ENCODE results near the gene MATCAP1.
A peak's percentile ranks its signal among the peaks of the same experiment; 100 is the strongest.

Gene MATCAP1

GRCh38 chr16:67166110-67166547 lies 17.6 kb downstream of the MATCAP1 start:
- DNase-seq (ENCODE audit: low read depth) = no peak
- H3K4me3 ChIP-seq (ENCODE audit: low read depth, low read length) = no peak overlapping the region
- no peak for TF ChIP-seq CTCF (IDR thresholded peaks at IDR 0.05; ENCODE audit: insufficient read depth, low read depth, low read length, missing control alignments)

GRCh38 chr16:67165121-67166078 lies 18.4 kb downstream of the MATCAP1 start:
- H3K4me3 ChIP-seq (ENCODE audit: low read depth, low read length) = no peak overlapping the region
- no peak for TF ChIP-seq CTCF (IDR thresholded peaks at IDR 0.05; ENCODE audit: insufficient read depth, low read depth, low read length, missing control alignments)
- no peak for DNase-seq (ENCODE audit: low read depth)

- no peak for DNase-seq (ENCODE audit: low read depth)
- no peak for TF ChIP-seq CTCF (IDR thresholded peaks at IDR 0.05; ENCODE audit: insufficient read depth, low read depth, low read length, missing control alignments)
- peak within 1 kb of the TSS; percentile 29; the same call in 1 of the 2 replicates for H3K4me3 ChIP-seq (ENCODE audit: low read depth, low read length)
These were observed 19.1 kb downstream of the MATCAP1 start, which contains the start of gene HSF4 for GRCh38 chr16:67164599-67165061. HSF4 (plus strand) TSS chr16:67164745; CDS start chr16:67164812, 67 bp downstream.

- TF ChIP-seq CTCF (IDR thresholded peaks at IDR 0.05; ENCODE audit: insufficient read depth, low read depth, low read length, missing control alignments) = no peak
- peak overlapping the region; percentile 29; the same call in 1 of the 2 replicates for H3K4me3 ChIP-seq (ENCODE audit: low read depth, low read length)
- DNase-seq (ENCODE audit: low read depth) = no peak
These were observed 19.7 kb downstream of the MATCAP1 start for GRCh38 chr16:67163999-67164558.

- peak overlapping the region; percentile 39 for H3K4me3 ChIP-seq (ENCODE audit: low read depth, low read length)
- peak; percentile 73 for DNase-seq (ENCODE audit: low read depth)
- TF ChIP-seq CTCF (IDR thresholded peaks at IDR 0.05; ENCODE audit: insufficient read depth, low read depth, low read length, missing control alignments) = no peak
These were observed 20.4 kb downstream of the MATCAP1 start for GRCh38 chr16:67163164-67163998.

- H3K4me3 ChIP-seq (ENCODE audit: low read depth, low read length) = peak overlapping the region; percentile 39
- TF ChIP-seq CTCF (IDR thresholded peaks at IDR 0.05; ENCODE audit: insufficient read depth, low read depth, low read length, missing control alignments) = no peak
- no peak for DNase-seq (ENCODE audit: low read depth)
These were observed 21.1 kb downstream of the MATCAP1 start for GRCh38 chr16:67162506-67163163.
